RCC 7860 (cell line): ENCODE results near the gene HBB.
"Not testable (repeated sequence)": the region's sequence is repeated elsewhere in the genome, so short reads cannot be mapped to it uniquely, and the experiment has no call there.

Source experiments
- DNase-seq: peaks from one replicate; pipeline ENCODE4 v3.0.0-alpha.2; 2015; ENCODE audit warnings: low spot score
- FAIRE-seq: peaks from 2 replicates; lab custom pipeline; 2012; peaks lifted over from hg19 to GRCh38; lab: Jason Lieb, UNC

HBB gene

GRCh38 chr11:5226732-5227310 lies at the start of gene HBB:
Gene HBB, minus strand, starts transcription at chr11:5227071. Its CDS starts 50 bp downstream, at chr11:5227021.
- DNase-seq (no peak), FAIRE-seq (no peak)

- DNase-seq (no peak), FAIRE-seq (no peak)
Observed at GRCh38 chr11:5275369-5276110, 48.7 kb upstream of the HBB start.

GRCh38 chr11:5274395-5274794 lies 47.5 kb upstream of the HBB start:
- DNase-seq (no peak), FAIRE-seq (no peak)

- DNase-seq = no peak
- no peak for FAIRE-seq
Observed at GRCh38 chr11:5272395-5273017, 45.6 kb upstream of the HBB start.

GRCh38 chr11:5269715-5270147 lies 42.9 kb upstream of the HBB start, which contains the start of gene HBE1:
Gene HBE1, minus strand, starts transcription at chr11:5269945. Its CDS starts 55 bp downstream, at chr11:5269890.
- FAIRE-seq = no peak
- no peak for DNase-seq

GRCh38 chr11:5267033-5267563 lies 40.2 kb upstream of the HBB start:
- FAIRE-seq (no peak), DNase-seq (no peak)

GRCh38 chr11:5266609-5267008 lies 39.7 kb upstream of the HBB start:
- no peak for DNase-seq
- FAIRE-seq = no peak

- no peak for FAIRE-seq
- DNase-seq = no peak
Observed at GRCh38 chr11:5265832-5266231, 39.0 kb upstream of the HBB start.

- FAIRE-seq (no peak), DNase-seq (no peak)
Observed at GRCh38 chr11:5258543-5259262, 31.8 kb upstream of the HBB start.

GRCh38 chr11:5257296-5257695 lies 30.4 kb upstream of the HBB start:
- no peak for DNase-seq
- no peak for FAIRE-seq

- not testable (repeated sequence) for DNase-seq
Observed at GRCh38 chr11:5254646-5255413, 28.0 kb upstream of the HBB start, which contains the start of gene HBG2. Gene HBG2, minus strand, starts transcription at chr11:5254781. Its CDS starts 53 bp downstream, at chr11:5254728.

GRCh38 chr11:5254023-5254422 lies 27.2 kb upstream of the HBB start:
- not testable (repeated sequence) for DNase-seq, FAIRE-seq

More at GRCh38 chr11:5254646-5255413, 28.0 kb upstream of the HBB start, which contains the start of gene HBG2:
- not testable (repeated sequence) for FAIRE-seq

- not testable (repeated sequence) for DNase-seq, FAIRE-seq
Observed at GRCh38 chr11:5253440-5253839, 26.6 kb upstream of the HBB start.

- FAIRE-seq (no peak), DNase-seq (no peak)
Observed at GRCh38 chr11:5252919-5253265, 26.0 kb upstream of the HBB start.

- DNase-seq = no peak
- FAIRE-seq = no peak
Observed at GRCh38 chr11:5252192-5252918, 25.5 kb upstream of the HBB start.

- FAIRE-seq (no peak), DNase-seq (no peak)
Observed at GRCh38 chr11:5251746-5252145, 24.9 kb upstream of the HBB start.

- no peak for FAIRE-seq
- no peak for DNase-seq
Observed at GRCh38 chr11:5250543-5251204, 23.8 kb upstream of the HBB start.

- not testable (repeated sequence) for FAIRE-seq, DNase-seq
Observed at GRCh38 chr11:5249807-5250396, 23.0 kb upstream of the HBB start, which contains the start of gene HBG1. Gene HBG1, minus strand, starts transcription at chr11:5249857. Its CDS starts 53 bp downstream, at chr11:5249804.
